ENCODE measurements around the gene WDR7. TPM values are rescaled to one million over a fixed set of nuclear protein-coding genes. Genes with fewer than 3 reads are reported as not detected.
A peak's percentile ranks its signal among the peaks of the same experiment; 100 is the strongest.

The WDR7 gene
- polyA plus RNA-seq, 2 of the 4 experiments (the other 2 are of a cell fraction): 4.2 to 7.0 TPM

- ATAC-seq (no peak), FAIRE-seq (no peak), DNase-seq (ENCODE audit: low read depth in 1 of 2, low spot score in 1 of 2) (no peak)
- Histone ChIP-seq H3K9me3 (no peaks in the 10 kb centered on the region), H3K4me3 (no peak overlapping the region), H3K4me1 (no peaks in the 10 kb centered on the region), H3K27ac (no peak overlapping the region), H3K4me2 (no peak overlapping the region)
- POLR2A ChIA-PET: no interaction called here
- CTCF ChIA-PET: no interaction called here
- 54% methylated on average over 5 of the region's 6 CpGs for WGBS (ENCODE audit: missing lambda C conversion rate)
- TF ChIP-seq CHD4 (IDR thresholded peaks at IDR 0.05; ENCODE audit: borderline replicate concordance) (no peak), ZFP36 (IDR thresholded peaks at IDR 0.05; ENCODE audit: borderline replicate concordance, partially characterized antibody) (peak; percentile 42), E2F6 (IDR thresholded peaks at IDR 0.05; ENCODE audit: borderline replicate concordance, low read depth) (no peak), MAZ (IDR thresholded peaks at IDR 0.05; ENCODE audit: borderline replicate concordance, low read depth, low read length) (no peak), EHMT2 (IDR thresholded peaks at IDR 0.05; ENCODE audit: low read depth) (no peak), TFCP2L1 (CRISPR knock-in tag; IDR thresholded peaks at IDR 0.05) (no peak), NR3C1 (IDR thresholded peaks at IDR 0.05) (no peak), POLR2AphosphoS2 (conservative IDR thresholded peaks at IDR 0.05; ENCODE audit: low read length) (no peak)
Measured at GRCh38 chr18:57050310-57050949, 399.3 kb downstream of the WDR7 start.

GRCh38 chr18:57051021-57051656 lies 400.0 kb downstream of the WDR7 start:
- DNase-seq (ENCODE audit: low read depth in 1 of 2, low spot score in 1 of 2) (no peak), ATAC-seq (no peak), FAIRE-seq (no peak)
- H3K4me3 ChIP-seq: no peak overlapping the region
- H3K4me2 ChIP-seq: no peak overlapping the region
- H3K4me1 ChIP-seq: no peaks in the 10 kb centered on the region
- TF ChIP-seq USF2 (IDR thresholded peaks at IDR 0.05): no peak
- 15% methylated on average over 3 of the region's 3 CpGs for WGBS (ENCODE audit: missing lambda C conversion rate)
- H3K27ac ChIP-seq: no peak overlapping the region
- ChIA-PET CTCF (interaction anchor here (1.2 kb wide), 1 partner anchor 132 kb away, joined by 3 read pairs; no protein-coding TSS in a partner anchor), POLR2A (no interaction called here)
- H3K9me3 ChIP-seq: no peaks in the 10 kb centered on the region

GRCh38 chr18:57051657-57052044 lies 400.5 kb downstream of the WDR7 start:
- Histone ChIP-seq H3K4me2 (no peak overlapping the region), H3K4me3 (no peak overlapping the region), H3K27ac (no peak overlapping the region), H3K4me1 (no peaks in the 10 kb centered on the region), H3K9me3 (no peaks in the 10 kb centered on the region)
- no peak for TF ChIP-seq MAZ (IDR thresholded peaks at IDR 0.05; ENCODE audit: borderline replicate concordance, low read depth, low read length)
- FAIRE-seq: no peak
- 81% methylated on average over 4 of the region's 4 CpGs for WGBS (ENCODE audit: missing lambda C conversion rate)
- no peak for ATAC-seq
- POLR2A ChIA-PET: no interaction called here
- DNase-seq (ENCODE audit: low read depth in 1 of 2, low spot score in 1 of 2): no peak
- CTCF ChIA-PET: interaction anchor here (1.2 kb wide), 1 partner anchor 132 kb away, joined by 3 read pairs; no protein-coding TSS in a partner anchor

- no peaks in the 10 kb centered on the region for H3K4me1 ChIP-seq
- WGBS (ENCODE audit: missing lambda C conversion rate): 44% methylated on average over 3 of the region's 4 CpGs
- FAIRE-seq: no peak
- no peaks in the 10 kb centered on the region for H3K9me3 ChIP-seq
- H3K4me3 ChIP-seq: no peak overlapping the region
- ATAC-seq: no peak
- H3K4me2 ChIP-seq: no peak overlapping the region
- TF ChIP-seq RAD21 (conservative IDR thresholded peaks at IDR 0.05 in 1 of 2, IDR thresholded peaks at IDR 0.05 in 1 of 2) (0 out of 5 replicates have a peak, but pooled peaks of 1 of the 2 experiments have one; percentile 5), GATA3 (IDR thresholded peaks at IDR 0.05; ENCODE audit: borderline replicate concordance) (no peak), HOXB5 (CRISPR knock-in tag; IDR thresholded peaks at IDR 0.05) (no peak), EP300 (IDR thresholded peaks at IDR 0.05) (no peak)
- POLR2A ChIA-PET: no interaction called here
- CTCF ChIA-PET: interaction anchor here (1.2 kb wide), 1 partner anchor 133 kb away, joined by 3 read pairs; no protein-coding TSS in a partner anchor
- no peak for DNase-seq (ENCODE audit: low read depth in 1 of 2, low spot score in 1 of 2)
- H3K27ac ChIP-seq: no peak overlapping the region
Measured at GRCh38 chr18:57052173-57052572, 401.0 kb downstream of the WDR7 start.

- ChIA-PET POLR2A (no interaction called here), CTCF (no interaction called here)
- no peaks in the 10 kb centered on the region for H3K4me1 ChIP-seq
- ATAC-seq (no peak), FAIRE-seq (no peak), DNase-seq (ENCODE audit: low read depth in 1 of 2, low spot score in 1 of 2) (no peak)
- H3K4me2 ChIP-seq: no peak overlapping the region
- H3K4me3 ChIP-seq: no peak overlapping the region
- H3K27ac ChIP-seq: no peak overlapping the region
- 74% methylated on average over 5 of the region's 5 CpGs for WGBS (ENCODE audit: missing lambda C conversion rate)
- H3K9me3 ChIP-seq: no peaks in the 10 kb centered on the region
- TF ChIP-seq E2F6 (IDR thresholded peaks at IDR 0.05; ENCODE audit: borderline replicate concordance, low read depth): no peak
- TF ChIP-seq JUNB (IDR thresholded peaks at IDR 0.05): no peak
- TF ChIP-seq EP300 (IDR thresholded peaks at IDR 0.05): no peak
- no peak for TF ChIP-seq CHD4 (IDR thresholded peaks at IDR 0.05; ENCODE audit: borderline replicate concordance)
- no peak for TF ChIP-seq SREBF2 (IDR thresholded peaks at IDR 0.05)
- no peak for TF ChIP-seq POLR2A (IDR thresholded peaks at IDR 0.05; ENCODE audit: low read length)
- TF ChIP-seq FOSL2 (IDR thresholded peaks at IDR 0.05): no peak
- TF ChIP-seq FOSL2 (CRISPR knock-in tag; IDR thresholded peaks at IDR 0.05): no peak
Measured at GRCh38 chr18:57052759-57053158, 401.6 kb downstream of the WDR7 start.

All from A549 (cell line).